IPS DF 4.7 (cell line): ENCODE measurements around the gene HSPA9.

Source experiments
- DNase-seq: peaks from one replicate; pipeline ENCODE4 v3.0.0-alpha.2; 2013; ENCODE audit warnings: low spot score; ENCODE audit errors: extremely low read depth

HSPA9 gene

GRCh38 chr5:138564242-138564641 lies 11.0 kb downstream of the HSPA9 start:
- DNase-seq: no peak

DNA sequence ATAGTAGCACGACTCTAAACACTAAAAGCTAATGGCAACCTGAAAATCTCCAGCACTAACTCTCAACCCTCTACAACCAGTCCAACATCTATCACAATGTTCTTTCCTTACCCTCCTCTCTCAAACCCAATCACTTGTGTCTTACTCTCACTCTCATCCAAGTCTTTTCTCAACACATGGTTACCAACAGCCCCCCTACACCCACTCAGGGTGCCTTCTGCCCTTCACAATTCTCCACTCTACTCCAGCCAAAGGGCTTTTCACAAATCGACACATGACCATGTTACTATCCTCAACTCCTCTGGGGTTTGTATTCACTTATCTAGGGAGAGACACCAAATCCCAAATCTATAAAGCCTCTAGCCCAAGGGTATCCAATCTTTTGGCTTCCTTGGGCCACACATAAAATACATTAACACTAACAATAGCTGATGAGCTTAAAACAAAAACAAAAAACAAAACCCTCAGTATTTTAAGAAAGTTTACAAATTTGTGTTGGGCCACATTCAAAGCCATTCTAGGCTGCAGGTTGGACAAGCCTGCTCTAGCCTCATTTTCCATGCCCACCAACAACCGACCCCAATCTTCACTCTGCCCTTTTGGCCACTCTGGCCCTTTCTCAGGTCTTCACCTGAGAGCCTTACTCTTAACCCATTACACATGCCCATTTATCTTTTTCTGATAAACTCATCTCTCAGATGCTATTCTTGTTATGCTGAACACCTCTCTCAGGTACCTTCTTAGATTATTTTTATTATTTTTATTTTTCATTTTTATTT lies 11.7 kb downstream of the HSPA9 start:
- no peak for DNase-seq

- no peak for DNase-seq
Observed at GRCh38 chr5:138560971-138561370, 14.2 kb downstream of the HSPA9 start.

DNA sequence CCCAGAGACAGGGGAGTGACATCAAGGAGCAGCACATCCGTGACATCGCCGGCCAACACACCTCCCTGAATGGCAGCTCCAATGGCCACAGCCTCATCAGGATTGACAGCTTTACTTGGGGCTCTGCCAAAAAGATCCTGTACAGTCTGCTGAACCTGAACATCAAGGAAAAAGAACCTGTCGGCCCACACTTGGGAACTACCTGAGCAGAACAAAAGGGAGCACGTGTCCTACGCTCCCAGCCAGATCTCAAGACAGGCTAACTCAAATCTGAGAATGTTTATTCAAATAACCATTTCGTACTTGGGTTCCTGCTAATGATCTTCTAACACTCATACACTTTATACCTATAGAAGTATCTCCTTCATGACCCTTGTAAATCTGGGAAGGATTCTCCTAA lies 15.3 kb downstream of the HSPA9 start:
- no peak for DNase-seq

GRCh38 chr5:138557677-138558076 lies 17.5 kb downstream of the HSPA9 start:
- DNase-seq: no peak

- DNase-seq: no peak
Observed at GRCh38 chr5:138554143-138554542, 21.1 kb downstream of the HSPA9 start.

DNA sequence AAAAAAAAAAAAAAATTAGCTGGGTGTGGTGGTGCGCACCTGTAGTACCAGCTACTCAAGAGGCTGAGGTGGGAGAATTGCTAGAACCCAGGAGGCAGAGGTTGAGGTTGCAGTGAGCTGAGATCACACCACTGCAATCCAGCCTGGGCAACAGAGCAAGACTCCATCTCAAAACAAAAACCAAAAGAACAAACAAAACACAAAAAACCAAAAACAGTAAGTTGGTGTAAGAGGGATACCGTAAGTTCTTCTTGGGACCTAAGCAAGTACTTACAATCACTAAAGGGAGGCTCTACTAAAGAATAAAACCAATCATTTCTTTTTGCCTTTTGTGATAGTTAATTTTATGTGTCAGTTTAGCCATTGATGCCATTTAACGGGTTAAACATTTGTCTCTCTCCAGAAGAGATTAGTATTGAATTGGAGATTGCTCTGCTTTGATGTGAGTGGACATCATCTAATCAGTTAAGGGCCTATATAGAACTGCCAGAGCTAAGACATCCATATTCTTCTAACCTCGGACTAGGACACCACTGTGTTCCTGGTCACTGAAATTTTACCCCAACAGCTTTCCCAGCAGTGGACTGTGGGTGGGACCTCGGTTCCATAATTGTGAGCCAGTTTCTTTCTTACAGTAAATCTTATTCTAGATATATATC lies 21.6 kb downstream of the HSPA9 start:
- DNase-seq: no peak

DNA sequence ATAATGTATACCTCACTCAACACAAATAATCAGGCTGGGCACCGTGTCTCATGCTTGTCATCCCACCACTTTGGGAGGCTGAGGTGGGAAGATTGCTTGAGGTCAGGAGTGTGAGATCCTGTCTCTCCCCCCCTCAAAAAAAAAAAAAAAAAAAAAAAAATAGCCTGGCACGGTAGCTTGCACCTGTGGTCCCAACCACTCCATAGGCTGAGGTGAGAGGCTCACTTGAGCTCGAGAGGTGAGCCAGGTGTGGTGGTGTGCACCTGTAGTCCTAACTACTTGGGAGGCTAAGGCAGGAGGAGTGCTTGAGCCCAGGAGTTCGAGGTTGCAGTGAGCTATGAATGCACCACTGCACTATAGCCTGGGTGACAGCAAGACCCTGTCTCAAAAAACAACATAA lies 22.5 kb downstream of the HSPA9 start:
- DNase-seq: no peak

DNA sequence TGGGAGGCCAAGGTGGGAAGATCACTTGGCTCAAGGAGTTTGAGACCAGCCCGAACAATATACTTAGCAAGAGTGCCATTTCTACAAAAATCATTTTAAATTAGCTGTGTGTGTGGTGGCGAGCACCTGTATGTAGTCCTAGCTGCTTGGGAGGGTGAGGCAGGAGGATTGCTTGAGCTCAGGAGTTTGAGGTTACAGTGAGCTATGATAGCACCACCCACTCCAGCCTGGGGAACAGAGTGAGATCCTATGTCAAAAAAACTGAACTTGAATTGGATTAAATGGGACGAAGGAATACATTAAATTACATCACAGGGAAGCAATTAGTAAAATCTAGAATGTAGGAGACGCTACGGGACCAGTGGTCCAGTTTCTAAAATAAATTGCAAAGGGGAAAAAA lies 25.8 kb downstream of the HSPA9 start:
- DNase-seq: no peak

GRCh38 chr5:138545919-138546562 lies 29.2 kb downstream of the HSPA9 start:
- DNase-seq: no peak

DNA sequence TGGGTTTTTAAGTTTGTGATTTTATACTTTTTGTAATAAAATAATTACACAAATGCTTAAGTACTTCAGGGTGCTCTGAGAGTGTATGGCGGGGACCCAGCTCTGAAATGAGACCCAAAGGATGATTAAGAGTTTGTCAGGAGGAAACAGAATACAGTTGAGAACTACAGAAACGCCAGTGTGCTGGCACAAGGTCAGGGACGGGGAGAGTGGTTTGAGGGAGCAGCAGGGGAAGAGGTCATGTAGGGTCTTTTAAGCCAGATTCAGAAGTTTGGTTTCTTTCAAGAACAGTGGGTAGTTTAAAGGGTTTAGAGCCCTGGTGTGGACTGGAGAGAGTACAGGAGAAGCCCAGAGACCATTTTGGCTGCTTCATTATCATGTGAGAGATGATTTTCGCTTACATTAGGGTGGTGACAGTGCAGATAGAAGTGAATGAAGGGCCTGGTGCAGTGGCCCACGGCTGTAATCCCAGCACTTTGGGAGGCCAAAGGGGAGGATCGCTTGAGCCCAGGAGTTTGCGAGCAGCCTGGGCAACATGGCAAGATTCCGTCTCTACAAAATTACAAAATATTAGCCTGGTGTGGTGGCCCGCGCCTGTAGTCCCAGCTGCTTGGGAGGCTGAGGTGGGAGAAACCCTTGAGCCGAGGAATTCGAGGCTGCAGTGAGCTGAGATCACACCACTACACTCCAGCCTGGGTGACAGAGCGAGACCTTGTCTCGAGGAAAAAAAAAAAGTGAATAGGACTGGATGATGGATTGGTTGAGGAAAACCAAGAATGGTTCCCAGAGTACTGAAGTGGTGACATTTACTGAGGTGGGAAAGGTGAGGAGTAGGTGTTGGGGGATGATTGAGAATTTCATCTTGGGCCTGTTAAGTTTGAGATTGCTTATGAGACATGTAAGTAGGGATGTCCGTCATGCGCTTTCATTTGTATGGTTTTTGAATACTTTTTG lies 30.7 kb downstream of the HSPA9 start:
- no peak for DNase-seq

GRCh38 chr5:138543730-138544104 lies 31.5 kb downstream of the HSPA9 start:
- no peak for DNase-seq

DNA sequence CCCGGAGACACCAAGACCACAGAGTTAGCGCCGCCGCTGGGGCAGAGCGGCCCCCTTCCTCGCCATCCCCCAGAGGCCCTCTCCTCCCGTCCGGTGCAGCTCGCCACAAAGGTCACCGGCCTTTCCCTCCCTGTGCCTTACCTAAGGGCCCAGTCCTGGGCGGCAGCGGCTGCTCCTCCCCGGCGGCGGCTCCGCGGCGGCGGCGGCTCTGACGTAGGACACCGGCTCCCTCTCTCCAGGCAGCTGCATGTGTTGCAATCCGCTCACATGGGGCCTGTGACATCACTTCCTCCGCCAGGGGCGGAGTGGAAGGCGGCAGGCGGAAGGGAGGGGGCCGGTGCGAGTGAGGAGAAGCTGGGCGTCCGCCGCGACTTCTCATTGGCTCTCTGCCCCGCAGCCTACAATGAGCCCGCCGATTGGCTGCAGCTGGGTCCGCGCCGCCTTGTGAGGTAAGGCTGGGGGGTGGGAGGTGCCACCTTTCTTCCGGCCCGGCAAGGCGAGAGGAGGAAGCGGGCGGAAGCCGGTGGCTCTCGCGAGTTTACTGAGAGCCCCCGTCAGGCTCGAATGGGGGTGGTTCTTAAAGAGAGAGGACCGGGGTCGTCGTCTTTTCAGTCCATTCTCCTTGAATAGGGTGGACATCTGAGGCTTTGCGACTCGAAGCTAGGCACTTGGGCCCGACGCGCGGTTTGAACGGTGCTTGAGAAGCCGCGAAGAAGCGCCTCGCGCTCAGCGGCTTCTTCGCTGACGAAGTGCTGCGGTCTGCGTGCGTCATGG lies 32.1 kb downstream of the HSPA9 start, which contains the start of gene ETF1:
Gene ETF1, minus strand, starts transcription at position 281 of the 774 bp plus-strand sequence. CDS start 318 bp downstream, outside the sequence.
- DNase-seq: peak; percentile 78

DNA sequence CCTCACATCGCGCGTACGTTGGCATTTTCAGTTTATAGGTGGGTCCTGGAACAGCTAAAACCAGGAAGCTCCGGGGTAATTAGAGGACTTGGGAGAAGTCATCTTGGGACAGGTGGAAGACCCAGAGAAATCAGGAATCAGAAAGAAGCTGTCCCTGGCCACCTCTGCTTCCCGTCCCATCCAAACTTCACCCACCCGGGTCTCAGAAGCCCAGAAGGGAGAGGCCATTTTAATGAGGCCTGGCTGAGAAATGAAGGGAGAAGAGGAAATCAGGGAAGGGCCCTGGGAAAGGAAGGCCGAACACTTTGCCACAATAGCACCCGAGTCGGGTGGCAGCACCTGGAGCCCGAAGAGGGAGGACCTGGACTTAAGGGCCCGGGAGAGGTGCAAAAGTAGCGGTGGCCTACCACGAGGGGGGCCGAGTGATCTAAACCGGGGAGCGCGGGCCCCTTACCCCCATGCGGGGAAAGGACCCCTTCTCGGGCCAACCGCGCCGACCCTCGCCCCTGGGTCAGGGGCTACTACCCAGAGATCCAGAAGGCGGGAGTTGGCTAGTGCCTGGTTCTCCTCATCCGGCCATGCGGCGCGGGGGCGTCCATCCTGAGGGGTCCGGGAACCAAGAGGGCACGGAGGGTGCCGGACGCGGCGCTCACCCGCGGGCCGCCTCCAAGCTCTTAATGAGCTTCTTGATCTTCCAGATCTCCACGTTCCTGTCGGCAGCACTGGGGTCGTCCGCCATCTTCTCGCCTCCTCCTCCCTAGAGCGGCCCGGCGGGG lies 32.8 kb downstream of the HSPA9 start:
- no peak for DNase-seq

DNA sequence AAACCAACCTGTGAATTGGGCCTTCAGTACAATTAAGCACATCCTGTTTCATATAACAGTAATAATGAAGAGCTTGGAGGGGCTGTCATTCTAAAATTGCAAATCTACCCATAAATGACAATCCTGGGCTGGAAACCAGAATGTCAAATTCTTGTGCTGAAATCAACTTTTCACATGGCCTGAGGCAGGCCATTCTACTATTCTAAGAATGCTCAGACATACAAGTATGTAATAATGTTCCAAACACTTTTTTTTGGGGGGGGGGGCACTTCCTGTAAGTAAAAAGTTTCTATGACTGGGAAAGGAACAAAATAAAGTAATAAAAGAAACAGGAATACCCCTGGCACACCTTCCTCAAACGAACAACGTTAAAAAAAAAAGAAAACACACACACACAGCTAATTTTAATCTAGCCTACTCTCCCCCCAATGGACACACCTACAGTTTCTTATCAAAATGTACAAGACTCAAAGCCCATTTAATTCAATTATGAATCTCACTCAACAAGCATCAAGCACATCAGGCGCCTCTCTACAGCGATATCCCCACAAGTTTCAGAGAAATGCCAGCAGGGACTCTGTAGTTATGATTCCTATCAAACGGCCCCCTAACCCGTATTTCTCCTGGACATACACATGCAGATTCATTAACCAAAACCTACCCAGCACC lies 33.6 kb downstream of the HSPA9 start:
- no peak for DNase-seq

- no peak for DNase-seq
Observed at GRCh38 chr5:138539791-138540190, 35.4 kb downstream of the HSPA9 start.

- no peak for DNase-seq
Observed at GRCh38 chr5:138538943-138539627, 36.1 kb downstream of the HSPA9 start.

DNA sequence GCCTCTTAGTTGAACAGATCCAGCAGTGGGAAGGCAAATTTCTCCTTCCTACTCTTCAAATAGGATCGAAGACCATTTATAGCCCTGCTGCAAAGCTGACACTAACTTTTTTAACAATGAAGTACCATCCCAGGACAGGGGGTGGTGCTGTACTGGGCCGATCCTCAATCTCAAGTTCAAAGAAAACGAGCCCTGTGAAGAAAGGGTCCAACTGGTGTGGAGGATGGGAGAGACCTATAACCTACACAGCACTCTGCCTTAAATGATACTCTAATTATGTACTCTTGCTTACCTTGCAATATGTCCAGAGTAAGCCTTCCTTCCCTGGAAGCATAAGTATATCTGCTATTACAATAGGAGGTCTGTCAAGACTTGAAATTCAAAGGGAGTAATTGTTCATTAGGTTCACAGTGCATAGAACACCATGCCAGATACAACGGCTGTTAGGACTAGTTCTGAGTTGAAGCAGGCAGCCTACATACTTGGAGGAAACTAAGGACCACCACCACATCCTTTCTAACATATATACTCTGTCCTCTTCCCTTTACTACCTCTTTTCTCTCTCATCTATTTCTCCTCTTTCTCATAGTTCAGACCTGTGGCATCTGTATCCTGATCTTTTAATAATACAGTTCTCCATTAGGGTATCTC lies 38.4 kb downstream of the HSPA9 start:
- DNase-seq: no peak
